Measurements from ENCODE around the gene MAP3K6. TPM values are rescaled to one million over a fixed set of nuclear protein-coding genes. Genes with fewer than 3 reads are reported as not detected.
"Not testable (repeated sequence)": the region's sequence is repeated elsewhere in the genome, so short reads cannot be mapped to it uniquely, and the experiment has no call there.

MAP3K6 gene
- total RNA-seq, 4 donors from 2014 or later = 13.5 to 35.5 (median 24.4) TPM

GRCh38 chr1:27388337-27389005 lies 21.7 kb upstream of the MAP3K6 start:
- TF ChIP-seq POLR2A (IDR thresholded peaks at IDR 0.05) (no peak), POLR2AphosphoS5 (IDR thresholded peaks at IDR 0.05) (no peak), EP300 (IDR thresholded peaks at IDR 0.05; ENCODE audit: low read depth) (no peak)
- TF ChIP-seq, protein P1, sequence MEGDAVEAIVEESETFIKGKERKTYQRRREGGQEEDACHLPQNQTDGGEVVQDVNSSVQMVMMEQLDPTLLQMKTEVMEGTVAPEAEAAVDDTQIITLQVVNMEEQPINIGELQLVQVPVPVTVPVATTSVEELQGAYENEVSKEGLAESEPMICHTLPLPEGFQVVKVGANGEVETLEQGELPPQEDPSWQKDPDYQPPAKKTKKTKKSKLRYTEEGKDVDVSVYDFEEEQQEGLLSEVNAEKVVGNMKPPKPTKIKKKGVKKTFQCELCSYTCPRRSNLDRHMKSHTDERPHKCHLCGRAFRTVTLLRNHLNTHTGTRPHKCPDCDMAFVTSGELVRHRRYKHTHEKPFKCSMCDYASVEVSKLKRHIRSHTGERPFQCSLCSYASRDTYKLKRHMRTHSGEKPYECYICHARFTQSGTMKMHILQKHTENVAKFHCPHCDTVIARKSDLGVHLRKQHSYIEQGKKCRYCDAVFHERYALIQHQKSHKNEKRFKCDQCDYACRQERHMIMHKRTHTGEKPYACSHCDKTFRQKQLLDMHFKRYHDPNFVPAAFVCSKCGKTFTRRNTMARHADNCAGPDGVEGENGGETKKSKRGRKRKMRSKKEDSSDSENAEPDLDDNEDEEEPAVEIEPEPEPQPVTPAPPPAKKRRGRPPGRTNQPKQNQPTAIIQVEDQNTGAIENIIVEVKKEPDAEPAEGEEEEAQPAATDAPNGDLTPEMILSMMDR (IDR thresholded peaks at IDR 0.05) = peak; percentile 84 to 95 (median 91)
- intact Hi-C loops (cut with DNase I; ENCODE audit: low total_unique reads) (no loop called here), in situ Hi-C loops (cut with MboI; ENCODE audit: low pct_ligation_motif_present in 1 of 4, low pct_unique_long_range_greater_than_20kb in 1 of 4, low sequenced_read_pairs in 3 of 4) (loop anchor here in 1 of 4 donors (5.0 kb wide), 1 partner anchor 86 kb away; no protein-coding TSS in a partner anchor)
- Histone ChIP-seq H3K4me1 (peaks cover 16 to 20% (median 18%) of the 10 kb centered on the region in 4 donors), H3K4me3 (no peak overlapping the region), H3K27me3 (peaks cover 7% of the 10 kb centered on the region), H3K9me3 (no peaks in the 10 kb centered on the region), H3K36me3 (no peaks in the 10 kb centered on the region), H3K27ac (no peak overlapping the region)
- DNase-seq = peak; percentile 85
- WGBS, 2 donors (ENCODE audit: low coverage in 1 of 2) = 39 to 100% methylated on average over 1 to 5 of the region's 5 CpGs

- H3K27me3 ChIP-seq; H3K36me3 ChIP-seq; H3K4me1 ChIP-seq; H3K27ac ChIP-seq; H3K4me3 ChIP-seq; intact Hi-C loops (cut with DNase I; ENCODE audit: low total_unique reads); H3K9me3 ChIP-seq; DNase-seq: not testable (repeated sequence)
- in situ Hi-C loops (cut with MboI; ENCODE audit: low pct_ligation_motif_present in 1 of 4, low pct_unique_long_range_greater_than_20kb in 1 of 4, low sequenced_read_pairs in 3 of 4) = loop anchor here in 1 of 4 donors (5.0 kb wide), 1 partner anchor 82 kb away; no protein-coding TSS in a partner anchor
- WGBS, 2 donors (ENCODE audit: low coverage in 1 of 2) = 83% methylated on average over 3 of the region's 3 CpGs; no CpG with 5 or more reads in 1 of the 2 donors
Observed at GRCh38 chr1:27384797-27385196, 18.0 kb upstream of the MAP3K6 start.

- TF ChIP-seq EP300 (IDR thresholded peaks at IDR 0.05; ENCODE audit: low read depth) (no peak), POLR2A (IDR thresholded peaks at IDR 0.05) (no peak), POLR2AphosphoS5 (IDR thresholded peaks at IDR 0.05) (no peak)
- TF ChIP-seq, protein P1 (IDR thresholded peaks at IDR 0.05) = no peak
- no peak overlapping the region for H3K4me3 ChIP-seq
Observed at GRCh38 chr1:27383661-27384060, 16.9 kb upstream of the MAP3K6 start.

GRCh38 chr1:27383039-27383605 lies 16.4 kb upstream of the MAP3K6 start, which contains the start of gene CD164L2:
Gene CD164L2, minus strand, starts transcription at chr1:27383333. Its CDS starts 94 bp downstream, at chr1:27383239.
- Histone ChIP-seq H3K4me3 (peak within 1 kb of the TSS in 1 of 4 donors; percentile 22), H3K9me3 (no peaks in the 10 kb centered on the region), H3K27ac (no peak within 1 kb of the TSS), H3K4me1 (peaks cover 0 to 6% (median 2%) of the 10 kb centered on the region in 4 donors), H3K27me3 (no peaks in the 10 kb centered on the region), H3K36me3 (no peaks in the 10 kb centered on the region)
- in situ Hi-C loops (cut with MboI; ENCODE audit: low pct_ligation_motif_present in 1 of 4, low pct_unique_long_range_greater_than_20kb in 1 of 4, low sequenced_read_pairs in 3 of 4) = no loop called here
- 19% methylated on average over 36 of the region's 43 CpGs; no CpG with 5 or more reads in 1 of the 2 donors for WGBS, 2 donors (ENCODE audit: low coverage in 1 of 2)
- DNase-seq = peak; percentile 85
- intact Hi-C loops (cut with DNase I; ENCODE audit: low total_unique reads) = no loop called here
- TF ChIP-seq, protein P1 (IDR thresholded peaks at IDR 0.05) = no peak
- TF ChIP-seq POLR2AphosphoS5 (IDR thresholded peaks at IDR 0.05) = no peak
- no peak for TF ChIP-seq EP300 (IDR thresholded peaks at IDR 0.05; ENCODE audit: low read depth)
- no peak for TF ChIP-seq POLR2A (IDR thresholded peaks at IDR 0.05)

More at GRCh38 chr1:27383661-27384060, 16.9 kb upstream of the MAP3K6 start:
- no peaks in the 10 kb centered on the region for H3K36me3 ChIP-seq
- in situ Hi-C loops (cut with MboI; ENCODE audit: low pct_ligation_motif_present in 1 of 4, low pct_unique_long_range_greater_than_20kb in 1 of 4, low sequenced_read_pairs in 3 of 4) = no loop called here
- intact Hi-C loops (cut with DNase I; ENCODE audit: low total_unique reads) = no loop called here
- H3K9me3 ChIP-seq = no peaks in the 10 kb centered on the region
- H3K27ac ChIP-seq = no peak overlapping the region
- no peak for DNase-seq
- WGBS, 2 donors (ENCODE audit: low coverage in 1 of 2) = 95 to 100% methylated on average over 3 to 13 of the region's 13 CpGs
- H3K4me1 ChIP-seq = peaks cover 0 to 6% (median 2%) of the 10 kb centered on the region in 4 donors
- H3K27me3 ChIP-seq = no peaks in the 10 kb centered on the region

Data from transverse colon (tissue), 4 donors.